Prostate gland (tissue), 2 donors: ENCODE results near the gene RAB11FIP5. TPM values are rescaled to one million over a fixed set of nuclear protein-coding genes. Genes with fewer than 3 reads are reported as not detected.

Source experiments
- DNase-seq: peaks from one replicate; pipeline ENCODE4 v3.0.0-alpha.2; 2019; ENCODE audit warnings: low spot score
- H3K27ac ChIP-seq, 2 donors: fragments of 200-600 bp; sonication (generic); 2 replicates each; pipeline ENCODE4 v1.5.1; 2017 to 2019
- H3K27me3 ChIP-seq: fragments of 200-600 bp; sonication (generic); replicated peaks from 2 replicates; pipeline ENCODE4 v1.5.1; 2019; ENCODE audit not compliant: insufficient read depth
- H3K36me3 ChIP-seq, 2 donors: fragments of 200-600 bp; sonication (generic); 1 replicate in 1 of 2; 2 replicates in 1 of 2; pipeline versions ENCODE4 v1.5.1 to v1.8.1; 2017 to 2019
- H3K4me1 ChIP-seq: fragments of 200-600 bp; sonication (generic); replicated peaks from 2 replicates; pipeline ENCODE4 v1.5.1; 2019
- H3K4me3 ChIP-seq, 2 donors: fragments of 200-600 bp; sonication (generic); 2 replicates each; pipeline ENCODE4 v1.5.1; 2017 to 2019
- H3K9me3 ChIP-seq: fragments of 200-600 bp; sonication (generic); 2 replicates; pipeline ENCODE4 v1.5.1; 2017
- CTCF ChIP-seq, 4 experiments: fragments of 200-600 bp in 2 of 4; fragments of 450-650 bp in 2 of 4; sonication (generic) in 2 of 4; IDR thresholded peaks; 1 replicate in 3 of 4; 2 replicates in 1 of 4; pipeline ENCODE4 v1.5.1; 2016 to 2019; ENCODE audit warnings: antibody characterized with exemption in 4 of 4, mild to moderate bottlenecking in 2 of 4, moderate library complexity in 2 of 4
- POLR2A ChIP-seq: fragments of 450-650 bp; IDR thresholded peaks from one replicate; pipeline ENCODE4 v1.6.1; 2016; ENCODE audit warnings: antibody characterized with exemption, mild to moderate bottlenecking
- POLR2AphosphoS5 ChIP-seq: sonication (generic); formaldehyde crosslinking; IDR thresholded peaks from one replicate; pipeline ENCODE4 v1.6.1; 2017; ENCODE audit warnings: antibody characterized with exemption
- WGBS: methylation state at CpG from one replicate; pipeline ENCODE4 v1.1.5; 2018; 5-methylcytosine and 5-hydroxymethylcytosine counted together
- intact Hi-C: fragments of 100-400 bp; cut with DNase I; formaldehyde crosslinking; loops from one replicate; pipeline ENCODE4 v1.14.2; 2022
- total RNA-seq, 2 donors: library from RNA; depleted of rRNA; stranded (reverse); fragments of >200 nt; gene quantifications; one replicate each; pipeline ENCODE4 v1.1.0, GENCODE V29; 2016

RAB11FIP5 gene
- total RNA-seq, 2 donors from 2014 or later = 24.1 to 47.7 TPM

- 87% methylated on average over 3 of the region's 3 CpGs for WGBS
- peaks cover 10% of the 10 kb centered on the region for H3K4me1 ChIP-seq
- intact Hi-C loops = no loop called here
Measured at GRCh38 chr2:73106791-73107190, 6.0 kb downstream of the RAB11FIP5 start.

GRCh38 chr2:73105511-73105971 is 7.2 kb downstream of the RAB11FIP5 start:
- Histone ChIP-seq H3K36me3 (no peaks in the 10 kb centered on the region), H3K4me3 (no peak overlapping the region), H3K9me3 (no peaks in the 10 kb centered on the region), H3K4me1 (peaks cover 2% of the 10 kb centered on the region), H3K27ac (no peak overlapping the region), H3K27me3 (no peaks in the 10 kb centered on the region)
- no peak for DNase-seq
- intact Hi-C loops = no loop called here
- 87% methylated on average over 2 of the region's 2 CpGs for WGBS
- TF ChIP-seq POLR2A = no peak
- no peak for TF ChIP-seq POLR2AphosphoS5
- TF ChIP-seq CTCF (IDR thresholded peaks at IDR 0.05) = no peak

More at GRCh38 chr2:73106791-73107190, 6.0 kb downstream of the RAB11FIP5 start:
- Histone ChIP-seq H3K27me3 (no peaks in the 10 kb centered on the region), H3K36me3 (no peaks in the 10 kb centered on the region), H3K4me3 (no peak overlapping the region), H3K27ac (no peak overlapping the region), H3K9me3 (no peaks in the 10 kb centered on the region)
- DNase-seq = no peak
- no peak for TF ChIP-seq CTCF (IDR thresholded peaks at IDR 0.05)
- TF ChIP-seq POLR2A = no peak
- no peak for TF ChIP-seq POLR2AphosphoS5

- H3K27me3 ChIP-seq = no peaks in the 10 kb centered on the region
- intact Hi-C loops = no loop called here
- DNase-seq = no peak
- H3K36me3 ChIP-seq = no peaks in the 10 kb centered on the region
- no peaks in the 10 kb centered on the region for H3K4me1 ChIP-seq
- 95% methylated on average over 3 of the region's 3 CpGs for WGBS
- H3K4me3 ChIP-seq = no peak overlapping the region
- no peak for TF ChIP-seq CTCF (IDR thresholded peaks at IDR 0.05)
- H3K27ac ChIP-seq = no peak overlapping the region
- no peaks in the 10 kb centered on the region for H3K9me3 ChIP-seq
Measured at GRCh38 chr2:73104933-73105332, 7.8 kb downstream of the RAB11FIP5 start.

- intact Hi-C loops = no loop called here
- H3K27ac ChIP-seq = no peak overlapping the region
- TF ChIP-seq CTCF (IDR thresholded peaks at IDR 0.05) (no peak), POLR2A (no peak), POLR2AphosphoS5 (no peak)
- no peak overlapping the region for H3K4me3 ChIP-seq
- H3K9me3 ChIP-seq = no peaks in the 10 kb centered on the region
- no peaks in the 10 kb centered on the region for H3K27me3 ChIP-seq
- no peaks in the 10 kb centered on the region for H3K4me1 ChIP-seq
- H3K36me3 ChIP-seq = no peaks in the 10 kb centered on the region
- DNase-seq = no peak
- 36% methylated on average over 2 of the region's 2 CpGs for WGBS
Measured at GRCh38 chr2:73103018-73103542, 9.7 kb downstream of the RAB11FIP5 start.

GRCh38 chr2:73101626-73102256 is 11.0 kb downstream of the RAB11FIP5 start:
- Histone ChIP-seq H3K36me3 (no peaks in the 10 kb centered on the region), H3K4me1 (no peaks in the 10 kb centered on the region), H3K27ac (no peak overlapping the region), H3K27me3 (no peaks in the 10 kb centered on the region), H3K9me3 (no peaks in the 10 kb centered on the region), H3K4me3 (no peak overlapping the region)
- no peak for TF ChIP-seq POLR2AphosphoS5
- TF ChIP-seq CTCF (IDR thresholded peaks at IDR 0.05) = no peak
- no peak for TF ChIP-seq POLR2A
- intact Hi-C loops = no loop called here
- no peak for DNase-seq
- WGBS = 82% methylated on average over 12 of the region's 12 CpGs
